SU-DHL-6 (cell line): ENCODE results near the gene RNF223.

Experiments used
- H2AFZ ChIP-seq: fragments of 200-600 bp; sonication (generic); 2 replicates; pipeline ENCODE4 v1.6.1; 2014; ENCODE audit warnings: low read depth, mild to moderate bottlenecking, moderate library complexity, mixed read lengths, antibody characterized with exemption, low read length; ENCODE audit not compliant: severe bottlenecking
- H3F3A ChIP-seq: fragments of 200-600 bp; shearing (Covaris generic); 2 replicates; pipeline ENCODE4 v1.6.0; 2016; ENCODE audit warnings: antibody characterized with exemption, mild to moderate bottlenecking; ENCODE audit not compliant: insufficient read depth
- H3K27ac ChIP-seq: fragments of 200-600 bp; sonication (generic); 2 replicates; pipeline ENCODE4 v1.5.1; 2016; ENCODE audit warnings: low read depth, mild to moderate bottlenecking, low read length, moderate library complexity, mixed read lengths
- H3K27me3 ChIP-seq: fragments of 200-600 bp; sonication (generic), shearing (Covaris generic); 2 replicates; pipeline ENCODE4 v1.6.0; 2014; ENCODE audit warnings: mild to moderate bottlenecking, low read length
- H3K36me3 ChIP-seq: fragments of 200-600 bp; sonication (generic); 2 replicates; pipeline ENCODE4 v1.6.1; 2014; ENCODE audit warnings: mild to moderate bottlenecking, low read length, mixed read lengths
- H3K4me2 ChIP-seq: fragments of 300-600, 200-600 bp; shearing (Covaris generic), sonication (generic); 2 replicates; pipeline ENCODE4 v1.6.0; 2014; ENCODE audit warnings: low read length, low read depth, mild to moderate bottlenecking; ENCODE audit not compliant: poor library complexity, severe bottlenecking
- H3K4me3 ChIP-seq: fragments of 200-600 bp; sonication (generic); 2 replicates; pipeline ENCODE4 v1.5.1; 2014; ENCODE audit warnings: antibody characterized with exemption, low read length, mild to moderate bottlenecking, mixed read lengths; ENCODE audit not compliant: insufficient read depth, poor library complexity, severe bottlenecking
- H3K79me2 ChIP-seq: fragments of 200-600 bp; sonication (generic); 2 replicates; pipeline ENCODE4 v1.6.1; 2014; ENCODE audit warnings: mild to moderate bottlenecking, low read length, moderate library complexity; ENCODE audit not compliant: insufficient read depth
- H3K9ac ChIP-seq: fragments of 200-600 bp; sonication (generic); 2 replicates; pipeline ENCODE4 v1.7.0; 2014; ENCODE audit warnings: mild to moderate bottlenecking, low read length
- H3K9me2 ChIP-seq: fragments of 200-600 bp; sonication (generic); replicated peaks from 2 replicates; pipeline ENCODE4 v1.6.1; 2014; ENCODE audit warnings: low read length; ENCODE audit not compliant: insufficient read depth
- H3K9me3 ChIP-seq: fragments of 200-600 bp; sonication (generic); 2 replicates; pipeline ENCODE4 v1.6.1; 2014; ENCODE audit warnings: low read length, mixed read lengths; ENCODE audit not compliant: insufficient read depth
- H4K20me1 ChIP-seq: fragments of 200-600 bp; sonication (generic); 2 replicates; pipeline ENCODE4 v1.6.1; 2014; ENCODE audit warnings: low read depth, mild to moderate bottlenecking, antibody characterized with exemption, low read length, moderate library complexity, mixed read lengths
- EZH2phosphoT487 ChIP-seq: fragments of 200-600 bp; sonication (generic), shearing (Covaris generic); conservative IDR thresholded peaks from 2 replicates; pipeline ENCODE4 v1.6.1; 2018; ENCODE audit warnings: mild to moderate bottlenecking, antibody characterized with exemption, low read length, moderate library complexity, mixed read lengths
- TF ChIP-seq, protein P1 (sequence below): fragments of 200-600 bp; sonication (generic); IDR thresholded peaks from one replicate; pipeline ENCODE4 v1.5.1; 2017; ENCODE audit warnings: antibody characterized with exemption, mild to moderate bottlenecking, low read length, moderate library complexity; ENCODE audit not compliant: insufficient read depth, poor library complexity, severe bottlenecking

RNF223 gene

DNA sequence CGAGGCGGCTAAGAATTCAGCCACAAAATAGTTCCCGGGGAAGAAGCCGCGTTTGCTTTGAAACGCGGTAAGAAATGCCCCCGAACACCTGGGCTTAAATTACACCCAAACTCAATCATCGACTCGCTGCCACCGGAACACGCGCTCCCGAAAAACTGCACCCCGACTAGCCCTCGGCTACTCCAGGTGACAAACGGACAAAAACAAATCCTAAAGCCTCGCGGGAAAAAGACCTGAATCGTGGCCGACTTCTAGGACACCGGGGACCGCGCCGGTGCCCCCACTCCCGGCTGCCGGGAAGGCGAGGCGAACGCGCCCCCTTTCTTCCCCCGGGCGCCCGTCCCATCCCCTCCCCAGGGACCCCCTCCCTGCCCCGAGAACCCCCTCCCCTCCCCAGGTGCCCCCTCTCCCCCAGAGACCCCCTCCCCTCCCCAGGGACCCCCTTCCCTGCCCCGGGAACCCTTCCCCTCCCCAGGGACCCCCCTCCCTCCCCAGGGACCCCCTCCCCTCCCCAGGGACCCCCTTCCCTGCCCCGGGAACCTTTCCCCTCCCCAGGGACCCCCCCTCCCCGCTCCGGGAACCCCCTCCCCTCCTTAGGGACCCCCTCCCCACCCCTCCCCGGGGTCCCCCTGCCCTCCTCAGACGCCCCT is 41.2 kb upstream of the RNF223 start:
- TF ChIP-seq EZH2phosphoT487: no peak
- TF ChIP-seq, protein P1, sequence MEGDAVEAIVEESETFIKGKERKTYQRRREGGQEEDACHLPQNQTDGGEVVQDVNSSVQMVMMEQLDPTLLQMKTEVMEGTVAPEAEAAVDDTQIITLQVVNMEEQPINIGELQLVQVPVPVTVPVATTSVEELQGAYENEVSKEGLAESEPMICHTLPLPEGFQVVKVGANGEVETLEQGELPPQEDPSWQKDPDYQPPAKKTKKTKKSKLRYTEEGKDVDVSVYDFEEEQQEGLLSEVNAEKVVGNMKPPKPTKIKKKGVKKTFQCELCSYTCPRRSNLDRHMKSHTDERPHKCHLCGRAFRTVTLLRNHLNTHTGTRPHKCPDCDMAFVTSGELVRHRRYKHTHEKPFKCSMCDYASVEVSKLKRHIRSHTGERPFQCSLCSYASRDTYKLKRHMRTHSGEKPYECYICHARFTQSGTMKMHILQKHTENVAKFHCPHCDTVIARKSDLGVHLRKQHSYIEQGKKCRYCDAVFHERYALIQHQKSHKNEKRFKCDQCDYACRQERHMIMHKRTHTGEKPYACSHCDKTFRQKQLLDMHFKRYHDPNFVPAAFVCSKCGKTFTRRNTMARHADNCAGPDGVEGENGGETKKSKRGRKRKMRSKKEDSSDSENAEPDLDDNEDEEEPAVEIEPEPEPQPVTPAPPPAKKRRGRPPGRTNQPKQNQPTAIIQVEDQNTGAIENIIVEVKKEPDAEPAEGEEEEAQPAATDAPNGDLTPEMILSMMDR: no peak
- H3K79me2 ChIP-seq: peaks cover 3% of the 10 kb centered on the region; the same call in 1 of the 2 replicates

GRCh38 chr1:1114431-1114830 is 40.3 kb upstream of the RNF223 start:
- H3K9me3 ChIP-seq: no peaks in the 10 kb centered on the region
- H3K27me3 ChIP-seq: no peaks in the 10 kb centered on the region
- no peak overlapping the region for H3K4me2 ChIP-seq
- H3K36me3 ChIP-seq: no peaks in the 10 kb centered on the region
- no peaks in the 10 kb centered on the region for H4K20me1 ChIP-seq
- no peak overlapping the region for H3K27ac ChIP-seq
- TF ChIP-seq EZH2phosphoT487: no peak
- TF ChIP-seq, protein P1: no peak
- no peak overlapping the region for H2AFZ ChIP-seq
- H3K79me2 ChIP-seq: peaks cover 3% of the 10 kb centered on the region; the same call in 1 of the 2 replicates
- no peaks in the 10 kb centered on the region for H3K9me2 ChIP-seq
- no peak overlapping the region for H3K4me3 ChIP-seq
- H3K9ac ChIP-seq: no peak overlapping the region
- no peaks in the 10 kb centered on the region for H3F3A ChIP-seq

More for the DNA sequence above, 41.2 kb upstream of the RNF223 start:
- H2AFZ ChIP-seq: no peak overlapping the region
- H3K9me3 ChIP-seq: no peaks in the 10 kb centered on the region
- H3K4me3 ChIP-seq: peak overlapping the region; percentile 82
- H3K36me3 ChIP-seq: no peaks in the 10 kb centered on the region
- peak overlapping the region; percentile 46 for H3K4me2 ChIP-seq
- peak overlapping the region; percentile 69 for H3K9ac ChIP-seq
- no peaks in the 10 kb centered on the region for H3K9me2 ChIP-seq
- no peak overlapping the region for H3K27ac ChIP-seq
- H4K20me1 ChIP-seq: no peaks in the 10 kb centered on the region
- no peaks in the 10 kb centered on the region for H3F3A ChIP-seq
- H3K27me3 ChIP-seq: no peaks in the 10 kb centered on the region

GRCh38 chr1:1112237-1112985 is 38.3 kb upstream of the RNF223 start:
- Histone ChIP-seq H2AFZ (no peak overlapping the region), H3K27me3 (no peaks in the 10 kb centered on the region), H3F3A (no peaks in the 10 kb centered on the region), H3K9ac (no peak overlapping the region), H3K4me3 (no peak overlapping the region), H3K36me3 (no peaks in the 10 kb centered on the region), H3K79me2 (peaks cover 3% of the 10 kb centered on the region; the same call in 1 of the 2 replicates), H3K27ac (no peak overlapping the region), H3K9me2 (no peaks in the 10 kb centered on the region), H3K9me3 (no peaks in the 10 kb centered on the region), H3K4me2 (no peak overlapping the region), H4K20me1 (no peaks in the 10 kb centered on the region)
- TF ChIP-seq EZH2phosphoT487: no peak
- TF ChIP-seq, protein P1: no peak
